HL-60/S4 (cell line): ENCODE measurements around the gene SHANK1.
"Not testable (repeated sequence)": the region's sequence is repeated elsewhere in the genome, so short reads cannot be mapped to it uniquely, and the experiment has no call there.

Experiments
- in situ Hi-C: fragments of 300-500 bp; cut with MboI; formaldehyde crosslinking; loops from 2 replicates; pipeline ENCODE4 v1.14.3; 2022; ENCODE audit warnings: low sequenced_read_pairs

SHANK1 gene

GRCh38 chr19:50640368-50640767, 79.2 kb downstream of the SHANK1 start:
- in situ Hi-C loops: no loop called here

DNA sequence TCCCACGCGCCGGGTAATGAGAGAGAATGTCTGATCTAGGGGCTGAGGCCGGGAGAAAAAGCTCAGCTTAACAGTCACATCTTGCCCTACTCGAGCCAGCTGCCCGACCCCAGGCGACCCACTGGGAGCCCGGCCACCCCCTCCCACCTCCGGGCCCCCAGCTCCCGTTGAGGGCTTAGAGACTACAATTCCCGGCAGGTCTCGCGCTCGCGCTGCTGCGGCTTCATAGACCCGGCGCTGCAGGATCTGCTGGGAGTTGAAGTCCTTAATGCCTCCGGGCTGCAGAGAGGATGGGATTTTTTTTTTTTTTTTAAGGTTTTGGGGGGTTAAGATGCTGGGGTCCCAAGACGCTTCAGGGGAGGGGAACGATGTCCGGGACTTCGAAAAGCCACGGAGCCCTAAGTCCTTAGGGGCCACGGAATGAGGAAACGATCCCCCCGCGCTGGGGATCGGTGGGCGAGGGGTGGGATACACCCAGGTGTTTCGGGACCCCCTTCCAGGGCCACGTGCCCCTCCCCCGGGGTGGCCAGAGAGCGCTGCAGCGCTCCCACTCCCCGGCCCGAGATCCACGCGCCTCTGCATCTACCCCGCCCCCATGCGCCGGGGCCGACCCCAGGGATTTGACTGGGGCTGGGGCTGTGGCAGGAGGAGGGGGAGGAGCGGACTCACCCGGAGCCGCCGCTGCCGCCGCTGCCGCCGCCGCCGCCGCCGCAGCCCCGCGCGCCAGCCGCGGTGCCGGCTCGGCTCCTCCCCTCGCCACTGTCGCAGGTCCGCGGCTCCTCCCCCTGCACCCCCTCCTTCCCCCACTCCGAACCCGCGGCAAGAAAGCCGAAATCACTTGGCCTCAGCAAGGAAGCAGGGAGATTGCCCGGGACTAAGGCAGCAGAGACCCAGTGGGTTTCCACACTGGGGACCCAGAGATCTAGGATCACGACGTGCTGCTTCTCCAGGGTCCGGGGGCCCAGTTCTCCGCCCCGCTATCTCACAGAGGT, 80.2 kb downstream of the SHANK1 start, which contains the start of gene SYT3:
Gene SYT3 (minus strand): TSS at position 761 of the 992 bp plus-strand sequence. CDS start 2,470 bp downstream, outside the sequence.
- in situ Hi-C loops: no loop called here

DNA sequence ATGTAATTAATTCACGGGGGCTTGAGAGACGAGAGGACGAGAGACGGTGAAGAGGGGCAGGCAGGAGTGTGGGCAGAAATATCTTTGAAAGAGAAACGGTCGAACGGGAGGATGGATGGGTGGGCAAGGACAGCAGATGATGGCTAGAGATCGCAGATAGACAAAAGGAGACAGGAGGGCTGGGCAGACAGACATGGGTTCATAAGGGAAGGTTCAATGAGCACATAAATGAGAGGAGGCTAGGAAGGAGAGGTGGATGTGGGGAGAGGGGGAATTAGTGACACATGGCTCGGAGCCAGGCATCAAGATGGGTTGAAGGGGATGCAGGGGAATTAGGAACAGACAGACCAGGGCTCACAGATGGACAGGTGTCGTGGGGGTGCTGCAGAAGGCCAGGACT, 81.0 kb downstream of the SHANK1 start:
- in situ Hi-C loops: no loop called here

DNA sequence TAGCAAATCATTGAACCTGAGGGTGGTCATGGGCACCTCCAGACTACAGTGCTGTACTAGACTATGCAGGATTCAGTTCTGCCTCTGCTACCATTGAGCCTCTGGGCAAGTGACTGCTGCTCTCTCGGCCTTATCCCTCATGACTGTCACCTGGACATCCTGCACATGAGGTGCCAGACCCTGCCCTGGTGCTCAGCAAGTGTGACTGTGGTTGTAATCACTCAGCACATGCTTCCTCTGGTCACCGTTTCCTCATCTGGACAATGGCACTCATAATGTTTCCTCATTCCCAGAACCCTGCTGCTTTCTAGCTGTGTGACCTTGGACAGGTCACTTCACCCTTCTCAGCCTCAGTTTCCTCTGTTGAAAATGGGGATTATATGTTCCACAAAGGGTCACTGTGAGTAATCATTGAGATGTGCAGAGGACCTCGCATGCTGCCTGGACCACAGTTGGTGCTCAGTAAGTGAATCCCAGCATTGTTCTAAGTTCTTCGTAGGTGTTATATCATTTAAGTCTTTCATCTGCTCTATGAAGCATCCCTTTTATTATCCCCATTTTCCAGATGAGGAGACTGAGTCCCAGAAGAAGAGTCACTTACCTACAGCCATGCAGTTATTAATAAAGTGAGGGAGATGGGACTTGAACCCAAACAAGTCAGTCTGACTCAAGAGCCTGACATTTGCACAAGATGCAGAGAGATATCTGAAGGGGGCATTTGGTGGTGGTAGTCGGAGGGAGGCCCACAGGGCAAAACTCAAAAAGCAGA, 83.1 kb downstream of the SHANK1 start:
- in situ Hi-C loops: no loop called here

DNA sequence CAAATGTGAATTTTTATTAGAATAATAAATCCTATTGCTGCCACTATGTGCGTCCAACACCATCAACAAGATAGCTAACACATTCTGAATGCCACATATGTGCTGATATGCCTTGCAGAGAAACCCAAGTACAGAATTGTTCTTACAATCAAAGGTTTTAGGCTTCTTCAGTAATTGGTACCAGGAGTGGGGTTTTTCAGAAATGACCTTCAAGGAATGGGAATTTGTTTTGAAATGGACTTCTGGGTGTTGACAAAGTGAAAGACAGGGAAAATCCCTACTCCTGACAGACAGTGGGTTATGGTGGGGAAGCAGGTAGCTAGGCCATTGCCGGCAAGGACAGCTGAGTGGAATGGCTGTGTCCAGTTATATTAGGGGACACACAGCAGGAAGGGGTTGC, 85.6 kb downstream of the SHANK1 start:
- in situ Hi-C loops: no loop called here

DNA sequence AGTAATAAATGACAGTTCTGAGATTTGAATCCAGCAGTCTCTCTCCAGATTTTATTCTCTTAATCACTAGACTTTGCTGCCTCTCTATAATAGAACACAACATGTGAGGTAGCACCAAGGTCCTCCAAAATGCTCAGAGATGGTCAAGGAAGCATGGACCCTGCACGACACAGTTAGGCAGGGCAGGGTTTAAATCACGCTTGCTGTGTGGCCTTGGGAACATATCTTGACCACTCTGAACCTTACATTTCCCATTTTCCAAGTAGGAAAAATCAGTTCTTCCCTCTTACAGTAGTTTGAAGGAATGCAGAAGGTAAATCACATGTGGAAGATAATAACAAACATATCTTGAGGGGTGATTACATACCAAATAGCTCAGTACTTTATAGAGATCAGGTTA, 86.2 kb downstream of the SHANK1 start:
- in situ Hi-C loops: no loop called here

- in situ Hi-C loops: no loop called here
Measured at GRCh38 chr19:50632151-50632835, 87.3 kb downstream of the SHANK1 start.

DNA sequence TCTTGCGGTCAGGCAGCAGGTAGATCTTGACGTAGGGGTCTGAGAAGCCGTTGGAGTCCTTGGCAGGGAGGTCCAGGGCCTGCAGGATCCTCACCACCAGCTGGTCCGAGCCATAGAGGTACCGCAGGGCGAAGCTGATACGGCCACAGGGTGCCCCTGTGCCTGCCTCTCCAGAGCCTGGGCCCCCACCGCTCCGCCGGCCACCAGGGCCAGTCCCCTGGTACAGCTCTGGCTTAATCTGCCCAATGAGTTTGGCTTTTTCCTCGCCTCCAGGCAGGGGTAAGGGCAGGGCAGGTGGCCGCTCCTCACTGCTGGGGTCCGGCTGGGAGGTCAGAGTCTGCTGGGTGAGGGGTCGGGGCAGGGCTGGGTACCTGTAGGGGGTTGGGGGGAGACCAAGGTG, 89.8 kb downstream of the SHANK1 start:
- in situ Hi-C loops: no loop called here

- in situ Hi-C loops: no loop called here
Measured at GRCh38 chr19:50629194-50629593, 90.4 kb downstream of the SHANK1 start.

DNA sequence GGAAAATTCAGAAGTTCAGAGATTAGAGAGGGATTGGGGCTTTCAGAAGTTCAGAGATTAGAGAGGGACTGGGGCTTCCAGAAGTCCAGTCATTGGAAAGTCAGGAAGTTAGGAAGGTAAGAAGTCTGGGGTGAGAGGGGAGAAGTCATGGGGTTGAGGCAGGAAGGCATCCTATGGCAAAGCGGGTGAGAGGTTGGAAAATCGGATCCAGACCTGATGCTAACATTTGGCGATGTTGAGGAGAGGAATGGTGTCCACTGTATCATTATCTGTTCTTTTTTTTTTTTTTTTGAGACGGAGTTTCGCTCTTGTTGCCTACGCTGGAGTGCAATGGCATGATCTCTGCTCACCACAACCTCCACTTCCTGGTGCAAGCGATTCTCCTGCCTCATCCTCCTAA, 91.1 kb downstream of the SHANK1 start:
- in situ Hi-C loops: no loop called here

GRCh38 chr19:50628146-50628545, 91.5 kb downstream of the SHANK1 start:
- in situ Hi-C loops: no loop called here

GRCh38 chr19:50626795-50627194, 92.8 kb downstream of the SHANK1 start:
- in situ Hi-C loops: no loop called here

GRCh38 chr19:50626011-50626410, 93.6 kb downstream of the SHANK1 start:
- in situ Hi-C loops: no loop called here

GRCh38 chr19:50624949-50625600, 94.5 kb downstream of the SHANK1 start:
- in situ Hi-C loops: no loop called here

- in situ Hi-C loops: not testable (repeated sequence)
Measured at GRCh38 chr19:50620394-50620906, 99.2 kb downstream of the SHANK1 start.

GRCh38 chr19:50619184-50619583, 100.4 kb downstream of the SHANK1 start:
- in situ Hi-C loops: not testable (repeated sequence)

- in situ Hi-C loops: not testable (repeated sequence)
Measured at GRCh38 chr19:50618379-50618778, 101.2 kb downstream of the SHANK1 start.

DNA sequence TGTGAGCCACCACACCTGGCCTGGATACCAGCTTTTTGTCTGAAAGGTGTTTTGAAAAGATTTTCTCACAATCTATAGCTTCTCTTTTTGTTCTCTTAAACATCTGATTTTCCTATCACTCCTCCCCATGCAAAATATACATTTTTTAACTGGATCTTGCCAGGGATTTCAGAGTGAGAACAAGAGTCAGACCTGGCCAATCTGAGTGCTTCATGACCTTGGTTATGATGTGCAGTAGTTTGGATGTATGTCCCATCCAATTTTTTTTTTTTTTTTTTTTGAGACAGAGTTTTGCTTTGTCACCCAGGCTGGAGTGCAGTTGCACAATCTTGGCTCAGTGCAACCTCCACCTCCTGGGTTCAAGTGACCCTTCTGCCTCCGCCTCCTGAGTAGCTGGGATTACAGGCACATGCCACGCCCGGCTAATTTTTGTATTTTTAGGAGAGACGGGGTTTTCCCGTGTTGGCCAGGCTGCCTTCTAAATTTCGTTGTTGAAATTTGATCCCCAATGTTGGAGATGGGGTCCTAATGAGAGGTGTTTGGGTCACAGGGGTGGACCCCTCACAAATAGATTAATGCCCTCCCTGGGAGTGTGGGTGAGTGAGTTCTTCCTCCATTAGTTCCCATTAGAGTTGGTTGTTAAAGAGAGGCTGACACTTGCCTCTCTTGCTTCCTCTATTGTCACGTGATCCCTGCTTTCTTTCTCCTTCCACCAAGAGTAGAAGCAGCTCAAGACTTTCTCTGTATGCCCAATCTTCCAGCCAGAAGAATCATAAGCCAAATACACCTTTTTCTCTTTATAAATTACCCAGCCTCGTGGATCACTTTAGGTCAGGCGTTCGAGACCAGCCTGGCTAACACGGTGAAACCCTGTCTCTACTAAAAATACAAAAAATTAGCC, 106.8 kb downstream of the SHANK1 start:
- in situ Hi-C loops: not testable (repeated sequence)
